Inflammatory macrophage (primary cell): ENCODE measurements around the gene UCP3.

Source experiments
- DNase-seq, 2 donors: peaks; one replicate each; pipeline ENCODE4 v3.0.0-alpha.2; 2020 to 2022

UCP3 gene

DNA sequence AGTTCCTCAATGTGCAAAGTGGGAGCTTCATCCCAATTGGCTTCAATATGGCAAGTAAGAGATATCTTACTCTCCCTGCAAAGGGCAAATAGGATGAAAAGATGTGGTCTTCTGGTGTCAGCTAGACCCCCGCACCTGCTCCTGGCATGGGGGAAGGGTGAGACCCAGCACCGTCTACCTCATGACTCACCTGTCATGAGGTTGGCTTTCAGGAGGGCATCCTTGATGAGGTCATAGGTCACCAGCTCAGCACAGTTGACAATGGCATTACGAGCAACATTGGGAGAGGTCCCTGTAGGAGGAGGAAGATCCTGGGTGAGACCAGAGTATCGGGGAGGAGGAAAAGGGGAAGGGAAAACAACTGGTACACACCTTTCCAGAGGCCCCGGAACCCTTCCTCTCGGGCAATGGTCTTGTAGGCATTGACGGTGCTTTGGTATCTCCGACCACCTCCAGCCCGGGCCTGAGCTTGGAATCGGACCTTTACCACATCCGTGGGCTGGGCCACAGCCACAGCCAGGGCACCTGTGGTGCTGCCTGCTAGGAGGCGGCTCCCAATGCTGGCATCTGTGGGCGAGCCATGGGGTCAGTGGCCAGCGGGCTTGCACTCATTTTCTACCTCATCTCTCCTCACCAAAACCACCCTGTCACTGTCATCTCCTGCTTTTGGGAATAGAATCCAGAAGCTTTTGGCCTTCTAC, 32.3 kb downstream of the UCP3 start:
- no peak for DNase-seq

GRCh38 chr11:73975479-73975757, 33.5 kb downstream of the UCP3 start:
- DNase-seq = no peak

DNA sequence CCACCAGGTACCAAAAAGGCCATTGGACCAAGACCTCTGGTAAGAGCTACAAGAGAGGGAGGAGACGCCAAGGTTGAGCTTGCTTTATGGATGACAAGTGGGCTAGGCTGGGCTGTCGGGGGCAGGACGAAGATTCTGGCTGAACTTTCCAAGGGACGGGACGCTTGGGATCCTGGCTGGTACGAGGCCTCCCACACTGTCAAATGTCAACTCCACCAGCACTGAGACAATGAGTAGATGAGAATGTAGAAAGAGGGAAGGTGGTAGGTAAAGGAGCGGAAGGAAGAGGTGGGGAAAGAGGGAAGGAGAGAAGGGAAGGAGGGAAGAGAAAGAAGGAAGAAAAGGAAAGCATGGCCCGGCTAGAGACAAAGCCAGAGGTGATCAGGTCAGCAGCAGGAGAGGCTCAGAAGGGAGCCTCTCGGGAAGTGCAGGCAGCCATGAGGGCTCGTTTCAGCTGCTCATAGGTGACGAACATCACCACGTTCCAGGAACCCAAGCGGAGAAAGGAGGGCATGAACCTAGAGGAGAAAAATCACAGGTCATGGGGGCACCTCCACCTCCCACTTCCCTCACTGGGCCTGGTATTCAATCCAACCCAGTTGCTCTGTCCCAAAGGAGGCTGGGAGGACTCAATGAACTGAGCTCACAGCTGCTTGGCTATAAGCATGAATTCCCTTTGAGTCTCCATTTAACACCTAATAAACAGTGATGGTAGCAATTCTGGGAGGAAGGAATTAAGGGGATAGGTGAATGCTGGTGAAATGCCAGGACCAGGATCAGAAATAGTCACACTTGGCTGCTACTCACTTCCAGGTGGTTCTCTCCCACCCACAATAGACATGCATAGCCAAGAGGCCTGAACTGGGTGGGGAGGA, 34.0 kb downstream of the UCP3 start:
- DNase-seq = no peak

GRCh38 chr11:73972620-73973449, 36.0 kb downstream of the UCP3 start:
- DNase-seq = no peak

- no peak for DNase-seq
Measured at GRCh38 chr11:73972187-73972586, 36.7 kb downstream of the UCP3 start.

DNA sequence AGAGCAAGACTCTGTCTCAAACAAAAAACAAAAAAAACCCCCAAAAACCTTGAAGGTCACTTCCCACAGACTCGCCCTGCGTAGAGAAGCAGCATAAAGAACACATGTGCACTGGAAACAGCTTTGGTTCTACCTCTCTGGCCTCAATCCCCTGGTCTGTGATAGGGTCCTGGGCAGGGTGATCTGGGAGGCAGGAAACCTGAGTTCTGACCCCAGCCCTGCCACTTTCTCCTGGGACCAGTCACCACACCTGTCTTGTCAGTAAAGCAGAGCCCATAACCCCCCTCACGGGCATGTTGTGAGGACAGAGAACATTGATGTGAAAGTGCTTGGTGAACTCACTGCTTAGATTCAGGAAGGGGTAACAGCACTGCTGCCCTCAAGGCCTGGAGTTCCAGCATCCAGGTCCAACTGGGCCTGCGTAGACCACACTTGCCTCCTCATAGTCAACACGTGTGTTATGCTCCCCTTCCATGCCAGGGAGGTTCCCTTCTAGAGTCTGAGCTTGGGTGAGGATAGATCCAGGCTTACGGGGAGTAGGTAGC, 37.6 kb downstream of the UCP3 start:
- DNase-seq = peak in 1 of 2 donors; percentile 12

DNA sequence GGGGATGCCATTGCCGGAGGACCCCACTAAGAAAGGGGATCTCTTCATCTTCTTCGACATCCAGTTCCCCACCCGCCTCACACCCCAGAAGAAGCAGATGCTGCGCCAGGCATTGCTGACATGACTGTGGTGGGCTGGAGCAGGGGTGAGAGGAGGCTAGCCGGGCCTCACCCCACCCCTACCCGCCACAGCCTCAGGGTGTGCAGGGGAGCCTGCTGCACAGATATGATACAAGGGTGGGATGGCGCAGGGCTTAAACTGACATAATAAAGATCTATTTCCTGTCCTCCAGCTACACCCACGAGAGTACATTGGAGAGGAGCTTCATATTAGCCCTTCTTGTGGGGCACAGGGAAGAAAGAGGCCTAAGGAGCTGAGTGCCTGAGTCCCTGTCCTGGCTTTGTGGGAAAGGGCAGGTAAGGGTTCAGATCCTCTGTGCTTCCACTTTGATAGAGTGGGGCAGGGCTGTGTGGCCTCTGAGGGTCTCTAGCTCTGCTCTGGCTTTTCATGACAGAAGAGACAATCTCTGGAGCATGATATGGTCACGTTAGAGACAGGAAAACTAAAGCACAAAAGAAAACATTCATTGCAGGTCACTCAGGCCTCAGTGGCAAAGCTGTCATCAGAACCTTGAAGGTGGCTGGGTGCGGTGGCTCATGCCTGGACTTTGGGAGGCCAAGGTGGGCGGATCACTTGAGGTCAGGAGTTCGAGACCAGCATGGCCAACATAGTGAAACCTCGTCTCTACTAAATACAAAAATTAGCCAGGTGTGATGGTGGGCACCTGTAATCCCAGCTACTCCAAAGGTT, 38.7 kb downstream of the UCP3 start:
- no peak for DNase-seq

DNA sequence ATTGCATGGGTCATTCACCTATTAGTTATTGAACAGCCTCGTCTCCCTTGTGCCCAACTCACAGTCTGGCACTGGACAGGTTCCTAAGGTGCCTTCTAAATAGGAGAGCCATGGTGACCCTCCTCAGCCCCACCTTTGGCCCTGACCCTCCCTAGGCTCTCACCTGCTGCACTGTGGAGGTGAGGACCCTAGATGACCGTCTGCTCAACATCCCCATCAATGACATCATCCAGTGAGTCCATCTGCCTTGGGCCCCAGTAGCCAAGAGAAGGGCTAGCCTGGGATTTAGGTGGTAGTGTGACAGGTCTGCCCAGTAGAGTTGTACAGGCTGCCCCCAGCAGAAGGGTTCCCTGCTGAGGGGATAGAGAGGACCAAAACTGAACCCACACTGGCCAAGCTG, 39.8 kb downstream of the UCP3 start:
- DNase-seq = no peak

GRCh38 chr11:73968356-73968966, 40.4 kb downstream of the UCP3 start:
- DNase-seq = no peak

DNA sequence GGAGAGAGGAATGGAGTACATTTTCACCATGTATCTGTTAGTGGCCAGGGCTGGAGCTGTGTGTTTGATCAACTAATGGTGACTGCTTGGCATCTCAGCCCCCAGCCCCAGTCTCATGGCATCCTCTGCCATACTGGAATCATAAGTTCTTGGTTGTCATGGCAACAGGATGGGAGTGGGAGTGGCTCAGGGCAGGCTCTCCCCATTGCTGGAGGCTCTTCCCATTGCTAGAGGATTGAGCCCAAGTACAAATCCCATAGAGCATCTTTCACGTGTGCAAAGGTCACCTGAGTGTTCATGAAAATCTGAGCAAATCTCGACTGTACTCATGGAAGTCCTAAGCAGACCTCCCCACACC, 43.1 kb downstream of the UCP3 start:
- DNase-seq = no peak

DNA sequence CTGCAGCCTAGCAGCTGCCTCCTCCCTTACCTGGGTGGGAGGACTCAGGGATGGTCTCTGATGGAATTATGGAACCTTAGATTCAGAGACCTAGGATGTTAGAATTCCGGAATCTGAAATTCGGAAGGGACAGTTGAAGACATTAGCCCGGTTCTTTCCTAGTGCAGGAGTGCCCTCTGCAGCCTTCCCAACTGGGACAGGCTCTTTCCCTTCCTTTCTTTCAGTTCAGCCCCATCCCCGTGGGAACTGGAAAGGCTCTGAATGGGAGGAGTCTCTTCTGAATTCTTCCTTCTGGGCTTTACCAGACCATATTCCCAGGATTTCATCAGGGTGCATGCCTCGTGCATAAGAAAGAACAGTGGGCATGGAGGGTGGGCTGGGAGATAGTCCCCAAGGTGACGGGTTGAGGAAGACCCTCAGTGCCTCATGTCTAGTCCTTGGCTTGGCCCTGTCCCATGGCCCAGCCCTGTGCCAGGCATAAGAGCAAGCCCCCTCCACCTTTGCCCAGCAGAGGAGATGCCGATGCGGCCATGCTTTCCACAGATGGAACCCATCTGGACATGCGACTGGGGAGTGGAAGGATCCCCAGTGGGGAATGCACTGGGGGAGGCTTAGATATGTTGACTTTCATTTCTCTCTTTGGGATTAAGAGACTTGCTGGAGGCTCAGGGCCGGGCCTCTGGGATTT, 43.7 kb downstream of the UCP3 start:
- no peak for DNase-seq

DNA sequence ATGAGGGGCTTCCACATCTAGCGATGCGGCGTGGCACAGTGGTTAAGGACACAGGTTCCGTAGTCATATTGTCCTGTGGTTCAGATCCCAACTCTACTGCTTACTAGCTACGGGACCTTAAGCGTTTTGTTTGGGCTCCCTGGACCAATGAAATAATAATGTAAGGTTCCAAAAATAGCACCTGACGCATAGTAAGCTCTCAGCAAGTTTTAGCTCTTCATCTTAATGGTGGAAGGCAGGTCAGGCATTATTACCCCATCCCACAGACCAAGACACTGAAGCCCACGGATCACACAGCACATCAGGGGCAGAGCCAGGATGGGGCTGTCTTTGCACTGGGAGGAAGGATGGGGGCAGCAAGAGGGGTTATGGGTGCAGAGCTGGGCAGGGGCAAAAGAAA, 45.0 kb downstream of the UCP3 start:
- no peak for DNase-seq

DNA sequence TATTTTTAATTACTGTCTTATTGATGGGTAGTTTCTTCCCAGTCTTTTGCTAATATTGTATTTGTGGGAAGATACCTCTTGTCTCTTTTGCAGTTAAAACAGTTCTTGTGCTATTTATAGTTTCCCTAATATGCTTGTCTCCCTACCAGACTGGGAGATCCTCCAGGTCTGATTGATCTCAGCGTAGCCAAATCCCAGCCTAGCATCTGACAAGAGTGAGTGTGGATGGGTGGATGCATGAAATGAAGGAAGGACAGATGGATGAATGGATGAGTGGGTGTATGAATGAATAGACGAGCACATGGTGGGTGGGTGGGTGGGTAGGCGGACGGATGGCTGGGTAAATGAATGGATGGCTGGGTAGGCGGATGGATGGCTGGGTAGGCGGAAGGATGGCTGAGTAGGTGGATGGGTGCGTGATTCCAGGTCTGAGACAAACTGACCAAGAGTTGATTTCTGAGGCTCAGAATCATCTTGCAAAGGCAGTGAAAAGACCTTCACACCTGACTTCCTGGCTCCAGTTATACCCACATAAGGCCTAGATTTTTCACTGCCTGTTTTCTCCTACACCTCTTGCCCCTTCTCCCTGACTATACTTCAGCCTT, 46.7 kb downstream of the UCP3 start:
- DNase-seq = no peak

- no peak for DNase-seq
Measured at GRCh38 chr11:73961321-73961720, 47.6 kb downstream of the UCP3 start.

- no peak for DNase-seq
Measured at GRCh38 chr11:73958521-73959141, 50.3 kb downstream of the UCP3 start.

- DNase-seq = no peak
Measured at GRCh38 chr11:73957654-73958361, 51.1 kb downstream of the UCP3 start.

- no peak for DNase-seq
Measured at GRCh38 chr11:73956876-73957653, 51.8 kb downstream of the UCP3 start.

DNA sequence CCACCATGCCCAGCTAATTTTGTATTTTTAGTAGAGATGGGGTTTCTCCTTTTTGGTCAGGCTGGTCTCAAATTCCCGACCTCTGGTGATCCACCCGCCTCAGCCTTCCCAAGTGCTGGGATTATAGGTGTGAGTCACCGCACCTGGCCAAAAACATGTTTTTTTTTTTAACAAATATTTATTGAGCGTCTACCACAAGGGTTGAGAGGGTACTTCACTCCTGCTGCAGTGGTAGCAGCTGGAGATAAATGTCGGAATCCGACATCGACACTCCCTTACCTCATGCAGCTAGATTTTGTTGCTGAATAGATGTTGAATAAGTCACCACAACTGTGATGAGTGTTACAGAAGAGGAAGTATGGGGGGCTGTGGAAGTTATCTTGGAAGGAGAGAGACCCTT, 57.1 kb downstream of the UCP3 start:
- DNase-seq = no peak
